IPS DF 19.7 (cell line): ENCODE results near the gene PLPPR3.

Source experiments
- DNase-seq: peaks from one replicate; pipeline ENCODE4 v3.0.0-alpha.2; 2013; ENCODE audit warnings: low read depth, low spot score

PLPPR3 gene

DNA sequence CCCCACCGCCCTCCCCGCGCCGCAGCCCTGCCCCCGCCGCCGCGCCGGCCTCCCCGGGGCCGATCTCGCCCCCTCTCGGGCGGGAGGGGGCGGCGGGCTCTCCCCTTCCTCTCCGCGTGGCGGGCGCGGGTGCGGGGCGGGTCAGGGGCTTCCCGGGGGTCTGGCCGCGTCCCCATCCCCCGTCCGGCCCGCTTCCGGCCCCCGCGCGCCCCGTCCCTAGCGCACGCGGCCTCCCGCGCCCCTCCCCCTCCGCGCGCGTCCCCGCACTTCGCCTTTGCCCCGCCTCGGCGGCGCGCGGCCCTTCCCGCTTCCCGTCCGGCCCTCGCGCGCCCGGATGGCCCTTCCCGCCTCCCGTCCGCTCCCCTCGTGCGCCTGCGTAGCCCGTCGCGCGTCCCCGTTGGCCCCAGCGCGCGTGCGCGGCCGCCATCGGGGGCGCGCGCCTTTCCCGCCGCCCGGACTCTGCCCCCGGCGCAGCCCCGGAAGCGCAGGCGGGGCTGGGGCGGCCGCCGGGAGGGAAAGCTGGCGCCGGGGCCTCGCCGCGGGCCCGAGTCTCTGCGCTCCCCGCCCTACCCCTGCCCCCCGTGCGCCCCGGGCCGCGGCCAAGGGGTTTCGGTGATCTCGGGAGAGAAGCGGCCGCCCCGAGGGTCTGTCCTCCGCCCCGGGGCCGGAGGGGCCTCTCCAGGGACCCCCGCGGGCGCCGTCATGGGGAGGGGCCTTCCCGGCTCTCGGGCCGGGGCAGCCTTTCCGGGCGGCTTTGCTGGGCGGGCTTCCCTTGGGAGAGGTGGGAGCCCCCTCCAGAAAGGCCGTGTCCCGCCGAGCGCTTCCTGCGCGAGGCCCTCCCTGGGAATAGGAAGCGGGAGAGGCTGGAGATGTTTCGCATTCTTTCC, 24.0 kb downstream of the PLPPR3 start:
- DNase-seq: no peak

DNA sequence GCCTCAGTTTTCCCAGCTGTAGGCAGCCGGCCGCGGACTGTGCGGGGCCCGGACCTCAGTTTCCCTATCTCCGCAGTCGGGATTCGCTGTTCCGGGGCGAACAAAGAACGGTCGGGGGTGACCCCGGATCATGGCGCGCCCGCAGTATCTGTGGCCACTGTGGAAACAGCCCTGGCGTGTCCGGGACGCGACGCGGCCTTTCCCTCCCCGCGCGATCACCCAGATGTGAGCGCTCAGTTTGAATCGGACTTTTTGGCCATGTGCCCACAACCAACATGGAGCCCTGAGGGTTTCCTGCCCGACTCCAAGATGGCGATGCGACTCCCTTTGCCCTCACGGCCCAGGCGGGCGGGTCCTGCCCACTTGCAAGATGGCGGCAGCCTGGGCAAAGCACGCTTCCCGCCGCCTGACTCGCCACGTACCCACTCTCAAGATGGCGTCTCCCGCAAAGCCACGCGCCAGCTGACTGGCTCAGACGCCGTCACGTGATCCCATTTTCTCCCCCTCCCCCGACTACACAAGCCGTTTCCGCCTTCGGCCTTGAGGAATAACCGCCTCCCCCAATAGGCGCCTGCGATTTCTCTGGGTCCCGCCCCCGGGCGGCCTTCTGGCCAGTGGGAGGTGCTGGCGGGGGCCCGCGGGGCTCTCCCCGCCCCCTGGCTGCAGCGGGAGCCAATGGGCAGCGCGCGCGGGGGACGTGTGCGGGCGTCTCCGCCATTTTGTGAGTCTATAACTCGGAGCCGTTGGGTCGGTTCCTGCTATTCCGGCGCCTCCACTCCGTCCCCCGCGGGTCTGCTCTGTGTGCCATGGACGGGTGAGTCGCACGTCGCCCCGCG, 24.8 kb downstream of the PLPPR3 start, which contains the start of gene PTBP1:
Gene PTBP1, plus strand, starts transcription at position 761 of the 836 bp plus-strand sequence. Its CDS starts 46 bp downstream, at position 807.
- peak; percentile 99 for DNase-seq

DNA sequence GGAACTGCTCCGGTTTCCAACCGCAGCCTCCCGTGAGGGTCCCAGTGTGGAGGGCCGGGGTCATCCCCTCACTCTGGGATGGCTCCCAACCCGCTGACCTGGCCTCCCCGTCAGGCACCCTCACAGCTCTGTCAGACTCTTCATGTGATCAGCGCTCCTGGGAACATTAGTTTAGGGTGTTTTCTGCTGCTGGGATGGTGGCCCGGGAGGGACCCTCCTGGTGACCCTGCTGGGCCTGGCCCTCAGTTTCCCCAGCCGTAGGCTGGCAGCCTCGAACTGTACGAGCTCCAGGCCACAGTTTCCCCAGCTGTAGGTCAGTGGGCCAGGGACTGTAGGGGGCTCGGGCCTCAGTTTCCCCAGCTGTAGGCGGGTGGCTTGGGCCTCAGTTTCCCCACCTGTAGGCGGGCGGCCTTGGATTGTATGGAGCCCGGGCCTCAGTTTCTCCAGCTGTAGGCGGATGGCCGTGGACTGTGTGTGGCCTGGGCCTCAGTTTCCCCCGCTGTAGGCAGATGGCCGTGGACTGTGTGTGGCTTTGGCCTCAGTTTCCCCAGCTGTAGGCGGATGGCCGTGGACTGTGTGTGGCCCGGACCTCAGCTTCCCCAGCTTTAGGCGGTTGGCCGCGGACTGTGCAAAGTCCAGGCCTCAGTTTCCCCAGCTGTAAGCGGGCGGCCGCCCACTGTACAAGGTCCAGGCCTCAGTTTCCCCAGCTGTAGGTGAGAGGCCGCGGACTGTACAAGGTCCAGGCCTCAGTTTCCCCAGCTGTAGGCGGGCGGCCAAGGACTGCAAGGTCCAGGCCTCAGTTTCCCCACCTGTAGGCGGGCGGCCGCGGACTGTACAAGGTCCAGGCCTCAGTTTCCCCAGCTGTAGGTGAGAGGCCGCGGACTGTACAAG, 25.8 kb downstream of the PLPPR3 start:
- DNase-seq: no peak

DNA sequence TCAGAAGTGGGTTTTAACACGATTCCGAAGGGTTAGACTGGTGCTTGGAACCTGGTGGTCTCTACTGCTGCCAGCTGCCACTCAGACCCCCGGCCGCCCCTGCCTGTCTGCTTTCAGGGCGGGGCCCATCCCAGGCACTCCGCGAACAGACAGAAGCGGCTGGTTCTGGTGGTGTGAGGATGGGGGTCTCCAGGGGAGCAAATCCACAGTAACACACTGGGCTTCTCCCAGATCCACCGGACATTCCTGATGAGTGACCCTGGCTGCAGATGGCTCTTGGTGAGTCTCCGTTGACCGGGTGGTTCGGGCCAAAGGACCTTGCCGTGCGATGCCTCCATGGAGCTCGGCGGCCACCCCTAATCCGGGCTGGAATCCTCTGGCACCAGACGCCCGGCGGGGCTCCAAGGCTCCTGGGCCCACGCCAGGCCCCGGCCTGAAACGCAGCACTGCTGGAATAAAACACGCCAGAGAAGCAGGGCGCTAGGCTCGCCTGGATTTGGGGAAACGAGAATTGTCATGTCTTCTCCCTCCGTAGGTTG, 26.6 kb downstream of the PLPPR3 start:
- no peak for DNase-seq

DNA sequence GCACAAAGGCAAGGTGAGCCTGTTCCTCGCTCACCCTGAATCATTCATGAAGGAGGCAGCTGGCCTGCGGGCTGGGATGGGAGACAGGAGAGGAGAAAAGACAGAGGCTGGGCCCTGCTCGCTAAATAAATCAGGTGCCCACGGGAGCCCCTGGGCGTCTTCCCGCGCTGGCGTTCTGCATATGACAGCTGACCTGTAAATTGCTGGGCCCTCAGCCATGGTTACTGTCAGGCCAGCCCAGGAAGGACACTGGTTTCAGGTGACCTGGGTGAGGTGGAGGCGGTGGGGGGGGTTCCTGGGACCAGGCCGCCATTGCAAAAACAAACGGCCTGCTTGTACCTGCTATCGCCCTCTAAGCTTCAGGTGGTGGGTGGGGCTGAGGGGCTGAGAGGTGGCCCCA, 27.9 kb downstream of the PLPPR3 start:
- no peak for DNase-seq

DNA sequence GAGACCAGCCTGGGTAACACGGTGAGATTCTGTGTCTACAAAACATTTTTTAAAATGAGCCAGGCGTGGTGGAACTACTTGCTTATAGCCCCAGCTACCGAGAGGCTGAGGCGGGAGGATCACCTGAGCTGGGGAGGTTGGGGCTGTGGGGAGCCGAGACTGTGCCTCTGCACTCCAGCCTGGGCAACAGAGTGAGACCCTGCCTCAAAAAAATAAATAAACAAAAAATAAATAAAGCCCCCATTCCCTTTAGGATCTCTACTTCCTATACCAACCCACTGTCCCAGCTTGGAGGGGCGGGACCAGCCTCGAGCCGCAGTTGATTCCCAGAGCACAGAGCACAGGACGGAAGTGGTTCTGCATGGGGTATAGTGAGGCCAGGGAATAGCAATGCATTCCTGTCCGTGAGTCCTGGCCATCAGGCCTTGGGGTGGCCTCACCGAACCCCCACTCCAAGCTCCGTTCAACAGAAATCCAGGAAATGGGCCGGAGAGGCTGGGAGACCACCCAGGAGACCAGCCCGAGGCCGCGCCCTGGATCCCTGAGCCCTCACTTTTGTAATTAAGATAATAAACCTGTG, 29.4 kb downstream of the PLPPR3 start:
- no peak for DNase-seq

DNA sequence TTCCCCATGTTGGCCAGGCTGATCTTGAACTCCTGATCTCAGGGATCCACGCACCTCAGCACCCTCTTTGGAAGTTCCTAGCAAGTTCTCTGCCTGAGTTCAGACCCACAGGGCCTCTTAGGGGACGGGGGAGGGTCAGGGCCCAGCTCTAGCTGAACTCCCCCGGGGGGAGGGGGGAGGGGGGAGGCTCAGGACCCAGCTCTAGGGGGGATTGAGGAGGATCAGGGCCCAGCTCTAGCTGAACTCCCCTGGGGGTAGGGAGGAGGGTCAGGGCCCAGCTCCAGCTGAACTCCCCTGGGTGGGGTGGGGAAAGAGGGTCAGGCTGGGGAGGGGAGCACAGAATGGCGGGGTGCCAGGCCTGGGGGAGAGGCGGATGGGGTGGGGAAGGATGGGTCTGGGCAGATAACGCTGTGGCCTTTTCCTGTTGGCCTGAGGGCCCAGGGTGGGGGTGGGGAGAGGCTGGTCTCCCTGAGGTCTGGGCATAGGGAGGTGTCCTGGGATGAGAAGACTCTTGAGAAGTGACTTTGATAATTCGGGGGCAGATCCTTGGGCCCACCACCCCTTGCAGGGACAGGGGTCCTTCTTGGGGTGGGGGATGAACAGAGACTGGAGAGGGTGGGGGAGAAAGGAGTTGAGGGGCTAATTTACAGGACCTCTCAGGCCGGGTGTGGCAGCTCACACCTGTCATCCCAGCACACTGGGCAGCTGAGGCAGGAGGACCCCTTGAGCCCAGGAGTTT, 30.0 kb downstream of the PLPPR3 start:
- DNase-seq: no peak

DNA sequence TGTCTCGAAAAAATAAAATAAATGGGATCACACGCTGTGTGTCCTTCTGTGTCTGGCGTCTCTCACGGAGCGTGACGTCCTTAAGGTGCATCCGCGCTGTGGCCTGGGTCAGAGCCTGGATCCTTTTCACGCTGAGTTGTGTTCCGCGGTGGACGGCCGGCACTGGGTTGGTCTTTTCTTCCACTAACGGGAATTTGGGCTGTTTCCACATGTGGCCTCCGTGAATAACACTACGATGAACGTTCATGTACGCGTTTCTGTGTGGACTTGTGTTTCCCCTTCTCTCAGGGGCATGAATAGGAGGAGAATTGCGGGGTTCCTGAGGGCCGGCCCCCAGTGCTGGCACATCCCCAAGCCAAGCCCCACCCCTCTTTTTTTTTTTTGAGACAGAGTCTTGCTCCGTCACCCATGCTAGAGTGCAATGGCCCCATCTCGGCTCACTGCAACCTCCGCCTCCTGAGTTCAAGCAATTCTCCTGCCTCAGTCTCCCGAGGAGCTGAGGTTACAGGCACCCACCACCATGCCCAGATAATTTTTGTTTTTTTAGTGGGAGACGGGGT, 30.7 kb downstream of the PLPPR3 start:
- no peak for DNase-seq

DNA sequence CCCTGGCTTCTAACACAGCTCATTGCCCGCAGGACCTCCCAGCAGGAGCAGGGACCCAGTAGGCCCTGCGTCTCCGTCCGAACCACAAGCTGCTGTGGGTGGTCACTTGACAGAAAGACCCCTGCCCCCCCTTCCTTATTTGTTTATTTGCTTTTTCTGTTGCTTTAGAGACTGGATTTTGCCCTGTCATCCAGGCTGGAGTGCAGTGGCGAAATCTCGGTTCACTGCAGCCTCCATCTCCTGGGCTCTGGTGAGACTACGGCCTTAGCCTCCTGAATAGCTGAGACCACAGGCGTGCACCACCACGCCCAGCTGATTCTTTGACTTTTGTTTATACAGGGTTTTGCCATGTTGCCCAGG, 32.1 kb downstream of the PLPPR3 start:
- no peak for DNase-seq

DNA sequence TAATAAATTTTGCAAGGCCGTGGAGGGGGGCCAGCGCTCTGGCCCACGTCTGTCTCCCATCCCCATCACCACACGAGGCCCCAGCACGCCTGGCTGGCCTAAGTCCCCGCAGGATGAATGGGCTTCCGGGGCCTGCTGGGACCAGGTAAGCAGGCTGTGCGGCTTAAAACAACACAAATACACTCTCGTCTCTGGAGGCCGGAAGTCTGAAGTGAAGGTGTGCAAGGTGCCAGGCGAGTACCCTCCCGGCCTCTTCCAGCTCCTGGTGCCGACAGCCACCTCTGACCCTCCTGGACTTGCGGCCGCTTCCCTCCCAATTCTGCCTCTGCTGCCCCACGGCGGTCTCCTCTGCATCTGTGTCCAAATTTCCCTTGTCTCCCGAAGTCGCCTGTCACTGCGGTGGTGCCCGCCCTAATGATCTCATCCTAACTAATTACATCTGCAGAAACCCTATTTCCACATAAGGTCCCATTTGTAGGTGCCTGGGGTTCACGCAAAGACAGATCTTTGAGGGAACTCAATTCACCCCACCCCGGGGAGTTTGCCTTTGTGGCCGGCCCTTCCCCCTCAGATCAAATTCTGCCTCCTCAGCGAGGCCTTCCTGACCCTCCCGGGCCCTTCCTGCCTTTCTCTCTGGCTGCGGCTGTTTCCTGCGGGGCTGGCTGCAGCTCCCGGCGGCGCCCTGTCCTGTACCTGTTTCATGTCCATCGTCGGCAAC, 32.6 kb downstream of the PLPPR3 start:
- no peak for DNase-seq

DNA sequence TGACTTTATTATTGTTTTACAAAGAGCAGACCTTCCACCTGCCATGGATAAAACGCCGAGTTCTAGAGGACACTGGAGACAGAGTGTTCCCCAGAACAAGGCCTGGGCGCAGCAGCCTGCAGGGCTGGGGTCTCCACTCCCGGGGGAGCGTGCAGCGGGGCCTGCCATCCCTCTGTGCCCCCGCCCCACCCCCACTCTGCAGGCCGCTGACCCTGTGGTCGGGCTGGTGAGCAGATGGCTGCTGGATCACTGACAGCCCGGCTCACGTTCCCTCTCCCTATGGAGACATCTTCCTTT, 33.1 kb downstream of the PLPPR3 start:
- no peak for DNase-seq

DNA sequence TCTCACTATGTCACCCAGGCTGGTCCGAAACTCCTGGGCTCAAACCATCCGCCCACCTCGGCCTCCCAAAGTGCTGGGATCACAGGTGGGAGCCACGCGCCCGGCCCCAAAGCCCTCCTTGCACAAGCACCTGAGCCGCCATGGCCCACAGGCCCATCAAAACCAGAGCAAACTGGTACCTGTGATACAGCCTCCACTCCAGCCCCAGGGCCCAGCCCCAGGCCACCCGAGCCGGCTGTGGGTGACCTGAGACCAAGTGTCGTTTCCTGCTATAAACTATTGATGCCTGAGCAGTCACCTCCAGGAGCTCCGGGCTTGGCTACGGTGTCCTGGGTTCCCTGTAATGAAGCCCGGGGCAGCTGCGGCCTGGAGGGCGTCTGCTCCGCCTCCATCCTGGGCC, 34.2 kb downstream of the PLPPR3 start:
- DNase-seq: no peak

DNA sequence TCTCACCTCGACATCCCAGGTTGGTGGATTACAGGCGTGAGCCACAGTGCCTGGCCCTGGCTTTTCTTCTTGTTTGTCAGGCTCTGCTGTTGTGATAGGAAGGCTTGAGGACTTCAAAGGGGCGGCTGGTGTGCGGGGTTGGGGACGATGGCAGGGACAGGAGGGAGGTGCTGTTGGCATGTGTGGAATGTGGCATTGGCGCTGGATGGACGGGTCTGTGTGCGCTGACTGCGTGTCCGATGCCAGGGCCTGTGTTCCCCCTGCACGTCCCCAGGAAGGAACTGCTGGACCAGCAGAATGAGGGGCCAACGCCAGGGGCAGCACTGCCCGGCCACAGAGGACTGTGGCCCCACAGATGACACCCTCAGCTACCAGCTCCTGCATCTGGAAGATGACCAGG, 37.2 kb downstream of the PLPPR3 start:
- no peak for DNase-seq

DNA sequence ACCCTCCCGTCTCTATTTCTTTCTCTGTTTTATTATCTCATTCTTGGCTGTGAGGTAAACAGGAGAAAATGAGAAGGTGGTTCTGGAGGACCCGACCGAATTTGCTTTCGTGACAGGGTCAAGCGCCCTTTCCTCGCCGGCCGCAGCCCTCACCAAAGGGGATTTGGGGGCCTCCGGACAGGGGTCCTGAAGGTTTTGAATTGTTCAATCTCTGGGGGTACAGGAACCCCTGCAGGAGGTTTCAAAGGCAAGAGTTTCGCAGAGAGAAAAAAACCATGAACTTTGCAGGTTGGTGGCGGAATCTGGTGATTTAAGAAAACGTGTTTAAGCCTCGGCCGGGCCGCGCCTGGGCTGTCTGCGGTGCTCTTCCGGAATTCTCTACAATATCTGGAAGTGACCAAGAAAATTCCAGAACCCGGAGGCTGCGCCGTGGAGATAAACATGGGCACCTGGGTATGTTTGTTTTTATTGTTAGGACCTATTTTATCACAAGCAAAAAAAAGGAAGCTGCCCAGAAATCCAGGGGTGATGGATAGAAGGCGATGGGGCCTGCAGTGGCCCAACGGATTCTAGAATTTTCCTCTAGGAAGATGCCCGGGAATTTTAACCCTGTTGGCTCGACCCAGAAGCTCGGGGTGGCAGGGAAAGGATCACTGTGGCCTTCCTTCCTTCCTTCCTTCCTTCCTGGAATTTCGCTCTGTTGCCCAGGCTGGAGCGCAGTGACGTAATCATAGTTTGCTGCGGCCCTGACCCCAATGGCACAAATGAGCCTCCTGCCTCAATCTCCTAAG, 38.7 kb downstream of the PLPPR3 start:
- no peak for DNase-seq

DNA sequence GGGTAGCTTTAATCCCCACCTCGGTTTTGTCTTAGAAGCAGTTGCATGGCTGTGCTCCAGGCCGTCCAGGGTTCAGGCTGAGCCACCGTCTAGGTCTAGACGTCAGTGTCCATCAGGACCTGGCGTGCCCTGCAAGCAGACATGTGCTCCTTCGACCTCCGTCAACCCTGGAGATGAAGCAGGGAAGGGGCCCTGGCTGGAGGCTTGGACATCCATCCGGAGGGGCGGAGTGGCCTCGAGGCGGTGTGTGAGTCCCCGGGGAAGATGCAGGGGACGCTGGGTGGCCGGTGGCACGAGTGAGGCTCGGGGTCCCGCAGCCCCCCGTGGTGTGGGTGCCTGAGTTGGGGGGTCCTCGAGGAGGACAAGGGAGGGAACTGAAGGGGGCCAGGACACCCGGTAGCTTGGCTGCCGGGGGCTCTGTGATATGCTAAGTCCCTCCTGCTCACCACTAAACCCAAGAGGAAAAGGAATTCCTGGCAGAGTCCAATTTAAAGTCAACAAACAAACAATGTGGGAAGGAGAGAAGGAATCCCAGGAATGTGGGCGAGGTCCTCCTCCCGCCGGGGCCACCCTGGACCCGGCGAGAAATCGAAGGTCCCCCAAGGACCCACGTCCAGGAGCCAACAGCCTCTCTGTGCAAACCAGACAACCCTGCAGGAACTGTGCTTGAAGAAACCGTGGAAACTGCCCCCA, 39.4 kb downstream of the PLPPR3 start:
- DNase-seq: peak; percentile 73

DNA sequence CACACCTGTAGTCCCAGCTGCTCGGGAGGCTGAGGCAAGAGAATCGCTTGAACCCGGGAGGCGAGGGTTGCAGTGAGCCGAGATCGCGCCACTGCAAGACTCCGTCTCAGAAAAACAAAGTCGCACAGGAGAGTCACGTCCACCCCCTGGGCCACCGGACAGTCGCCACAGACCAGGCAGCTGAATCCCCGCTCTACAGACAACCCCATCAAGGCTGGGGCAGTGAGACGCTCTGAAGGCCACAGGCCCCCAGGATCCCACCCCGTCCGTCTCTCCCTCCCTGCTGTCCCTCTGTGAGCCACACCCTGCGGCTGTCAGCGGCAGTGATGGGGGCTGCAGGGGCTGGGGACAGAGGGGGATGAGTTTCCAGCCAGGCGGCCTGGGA, 40.0 kb downstream of the PLPPR3 start:
- DNase-seq: no peak

DNA sequence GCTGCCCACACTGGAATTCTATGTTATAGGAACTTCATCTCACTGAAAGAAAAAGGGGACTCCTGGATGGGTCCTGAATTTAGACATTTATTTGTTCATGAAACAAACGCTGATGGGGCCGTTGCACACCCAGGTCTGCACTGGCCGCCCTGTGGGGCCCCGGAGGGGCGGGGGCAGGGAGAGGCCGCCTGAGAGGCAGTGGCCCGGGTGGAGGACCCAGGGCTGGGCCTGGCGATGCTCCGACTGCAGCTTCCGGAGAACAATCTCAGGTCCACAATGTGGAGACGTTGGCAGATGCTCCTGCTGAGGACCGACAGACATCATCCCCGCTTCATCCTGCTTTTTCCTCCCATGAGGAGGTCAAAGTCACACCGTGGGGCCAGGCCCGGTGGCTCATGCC, 40.8 kb downstream of the PLPPR3 start:
- DNase-seq: no peak
